ENCODE data around the gene GPD1L.

GPD1L gene

GRCh38 chr3:32083702-32084270 lies 22.6 kb upstream of the GPD1L start:
- no peaks in the 10 kb centered on the region for H3K9me3 ChIP-seq (ENCODE audit: control insufficient read depth, low read length)
- no peak overlapping the region for H3K4me2 ChIP-seq (ENCODE audit: low read length)
- no peak overlapping the region for H3K9ac ChIP-seq
- no peak overlapping the region for H2AFZ ChIP-seq
- H3K27ac ChIP-seq = no peak overlapping the region
- H3K79me2 ChIP-seq = no peaks in the 10 kb centered on the region
- H3K4me3 ChIP-seq (ENCODE audit: low read depth, low read length) = no peak overlapping the region
- no peaks in the 10 kb centered on the region for H3K4me1 ChIP-seq
- H3K36me3 ChIP-seq (ENCODE audit: control insufficient read depth, insufficient read depth, low read length) = no peaks in the 10 kb centered on the region
- TF ChIP-seq, protein P1, sequence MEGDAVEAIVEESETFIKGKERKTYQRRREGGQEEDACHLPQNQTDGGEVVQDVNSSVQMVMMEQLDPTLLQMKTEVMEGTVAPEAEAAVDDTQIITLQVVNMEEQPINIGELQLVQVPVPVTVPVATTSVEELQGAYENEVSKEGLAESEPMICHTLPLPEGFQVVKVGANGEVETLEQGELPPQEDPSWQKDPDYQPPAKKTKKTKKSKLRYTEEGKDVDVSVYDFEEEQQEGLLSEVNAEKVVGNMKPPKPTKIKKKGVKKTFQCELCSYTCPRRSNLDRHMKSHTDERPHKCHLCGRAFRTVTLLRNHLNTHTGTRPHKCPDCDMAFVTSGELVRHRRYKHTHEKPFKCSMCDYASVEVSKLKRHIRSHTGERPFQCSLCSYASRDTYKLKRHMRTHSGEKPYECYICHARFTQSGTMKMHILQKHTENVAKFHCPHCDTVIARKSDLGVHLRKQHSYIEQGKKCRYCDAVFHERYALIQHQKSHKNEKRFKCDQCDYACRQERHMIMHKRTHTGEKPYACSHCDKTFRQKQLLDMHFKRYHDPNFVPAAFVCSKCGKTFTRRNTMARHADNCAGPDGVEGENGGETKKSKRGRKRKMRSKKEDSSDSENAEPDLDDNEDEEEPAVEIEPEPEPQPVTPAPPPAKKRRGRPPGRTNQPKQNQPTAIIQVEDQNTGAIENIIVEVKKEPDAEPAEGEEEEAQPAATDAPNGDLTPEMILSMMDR (IDR thresholded peaks at IDR 0.05) = no peak
- no peaks in the 10 kb centered on the region for H3K27me3 ChIP-seq (ENCODE audit: control insufficient read depth, insufficient read depth, low read length)

DNA sequence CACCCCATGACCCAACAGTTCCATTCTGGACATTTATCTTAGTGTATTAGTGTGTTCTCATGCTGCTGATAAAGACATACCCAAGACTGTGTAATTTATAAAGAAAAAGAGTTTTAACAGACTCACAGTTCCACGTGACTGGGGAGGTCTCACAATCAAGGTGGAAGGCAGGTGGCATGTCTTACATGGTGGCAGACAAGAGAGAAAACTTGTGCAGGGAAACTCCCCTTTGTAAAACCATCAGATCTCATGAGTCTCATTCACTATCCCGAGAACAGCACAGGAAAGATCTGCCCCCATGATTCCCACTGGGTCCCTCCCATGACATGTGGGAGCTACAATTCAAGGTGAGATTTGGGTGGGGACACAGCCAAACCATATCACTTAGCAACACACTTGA lies 21.6 kb upstream of the GPD1L start:
- no peak overlapping the region for H3K9ac ChIP-seq
- TF ChIP-seq, protein P1 (IDR thresholded peaks at IDR 0.05) = no peak
- H3K79me2 ChIP-seq = no peaks in the 10 kb centered on the region
- no peaks in the 10 kb centered on the region for H3K9me3 ChIP-seq (ENCODE audit: control insufficient read depth, low read length)
- no peaks in the 10 kb centered on the region for H3K27me3 ChIP-seq (ENCODE audit: control insufficient read depth, insufficient read depth, low read length)
- no peaks in the 10 kb centered on the region for H3K36me3 ChIP-seq (ENCODE audit: control insufficient read depth, insufficient read depth, low read length)
- H3K4me1 ChIP-seq = no peaks in the 10 kb centered on the region
- H3K4me3 ChIP-seq (ENCODE audit: low read depth, low read length) = no peak overlapping the region
- no peak overlapping the region for H3K27ac ChIP-seq
- H3K4me2 ChIP-seq (ENCODE audit: low read length) = no peak overlapping the region
- no peak overlapping the region for H2AFZ ChIP-seq

GRCh38 chr3:32086464-32086863 lies 20.0 kb upstream of the GPD1L start:
- Histone ChIP-seq H3K9ac (no peak overlapping the region), H3K27ac (no peak overlapping the region), H3K4me2 (ENCODE audit: low read length) (no peak overlapping the region), H3K79me2 (no peaks in the 10 kb centered on the region), H3K4me1 (no peaks in the 10 kb centered on the region), H3K4me3 (ENCODE audit: low read depth, low read length) (no peak overlapping the region), H2AFZ (no peak overlapping the region), H3K9me3 (ENCODE audit: control insufficient read depth, low read length) (no peaks in the 10 kb centered on the region), H3K27me3 (ENCODE audit: control insufficient read depth, insufficient read depth, low read length) (no peaks in the 10 kb centered on the region), H3K36me3 (ENCODE audit: control insufficient read depth, insufficient read depth, low read length) (no peaks in the 10 kb centered on the region)
- TF ChIP-seq, protein P1 (IDR thresholded peaks at IDR 0.05) = no peak

DNA sequence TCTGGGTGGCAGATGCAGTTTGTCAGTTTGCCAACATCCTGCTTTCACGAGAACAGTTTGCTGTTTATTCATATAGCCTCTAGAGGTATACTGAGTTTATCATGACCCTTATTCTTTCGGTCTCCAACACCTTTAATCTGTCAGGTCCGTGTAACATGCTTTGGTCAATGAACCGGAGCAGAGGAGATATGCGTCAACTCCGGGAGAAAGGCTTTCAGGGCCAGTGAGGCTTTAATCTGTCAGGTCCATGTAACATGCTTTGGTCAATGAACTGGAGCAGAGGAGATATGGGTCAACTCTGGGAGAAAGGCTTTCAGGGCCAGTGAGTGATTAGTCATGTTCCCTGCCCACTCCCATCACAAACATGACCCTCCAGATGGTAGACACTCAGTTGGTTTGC lies 16.9 kb upstream of the GPD1L start:
- Histone ChIP-seq H3K4me1 (no peaks in the 10 kb centered on the region), H3K9me3 (ENCODE audit: control insufficient read depth, low read length) (no peaks in the 10 kb centered on the region), H3K4me2 (ENCODE audit: low read length) (no peak overlapping the region), H2AFZ (no peak overlapping the region), H3K27me3 (ENCODE audit: control insufficient read depth, insufficient read depth, low read length) (no peaks in the 10 kb centered on the region), H3K9ac (no peak overlapping the region), H3K27ac (no peak overlapping the region), H3K36me3 (ENCODE audit: control insufficient read depth, insufficient read depth, low read length) (no peaks in the 10 kb centered on the region), H3K4me3 (ENCODE audit: low read depth, low read length) (no peak overlapping the region), H3K79me2 (no peaks in the 10 kb centered on the region)
- TF ChIP-seq, protein P1 (IDR thresholded peaks at IDR 0.05) = no peak

DNA sequence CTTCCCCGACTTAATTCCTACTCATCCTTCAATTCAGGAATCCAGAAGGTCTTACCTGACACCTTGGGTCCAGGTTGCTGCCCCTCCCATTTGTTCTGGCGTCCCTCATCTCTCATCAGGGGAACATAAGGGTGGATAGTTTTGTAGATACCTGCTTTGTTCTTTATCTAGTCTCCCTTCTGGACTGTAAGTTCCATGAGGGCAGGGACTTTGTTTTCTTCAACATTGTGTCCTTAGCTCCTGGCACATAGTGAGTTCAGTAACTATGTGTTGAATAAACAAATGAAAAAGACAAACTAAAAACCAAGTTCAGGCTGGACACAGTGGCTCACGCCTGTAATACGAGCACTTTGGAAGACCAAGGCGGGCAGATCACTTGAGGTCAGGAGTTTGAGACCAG lies 13.2 kb upstream of the GPD1L start:
- TF ChIP-seq, protein P1 (IDR thresholded peaks at IDR 0.05) = no peak
- Histone ChIP-seq H2AFZ (no peak overlapping the region), H3K9me3 (ENCODE audit: control insufficient read depth, low read length) (no peaks in the 10 kb centered on the region), H3K4me1 (no peaks in the 10 kb centered on the region), H3K4me3 (ENCODE audit: low read depth, low read length) (no peak overlapping the region), H3K4me2 (ENCODE audit: low read length) (no peak overlapping the region), H3K27ac (no peak overlapping the region), H3K27me3 (ENCODE audit: control insufficient read depth, insufficient read depth, low read length) (no peaks in the 10 kb centered on the region), H3K9ac (no peak overlapping the region), H3K79me2 (no peaks in the 10 kb centered on the region), H3K36me3 (ENCODE audit: control insufficient read depth, insufficient read depth, low read length) (no peaks in the 10 kb centered on the region)

Data from parathyroid adenoma (tissue), 2 donors.